ENCODE results near the gene RNF213.

DNA sequence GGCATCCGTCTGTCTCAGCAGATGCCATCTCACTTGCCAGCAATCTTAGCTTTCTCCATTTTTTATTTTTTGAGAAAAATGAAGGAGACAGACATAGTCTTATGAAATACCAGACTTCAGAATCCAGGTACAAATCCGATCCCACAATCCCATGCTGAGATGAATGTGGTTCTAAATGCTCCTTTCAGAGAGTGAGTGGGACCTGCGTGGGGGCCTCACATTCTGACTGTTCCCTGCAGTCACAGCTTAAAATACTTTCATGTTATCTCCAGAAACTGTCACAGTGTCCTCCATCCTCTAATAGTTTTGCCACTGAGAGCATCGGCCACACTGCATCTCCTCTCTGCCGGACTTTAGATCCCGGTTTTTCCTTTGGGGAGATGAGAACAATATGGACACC is 119.4 kb downstream of the RNF213 start:
- TF ChIP-seq, protein P1, sequence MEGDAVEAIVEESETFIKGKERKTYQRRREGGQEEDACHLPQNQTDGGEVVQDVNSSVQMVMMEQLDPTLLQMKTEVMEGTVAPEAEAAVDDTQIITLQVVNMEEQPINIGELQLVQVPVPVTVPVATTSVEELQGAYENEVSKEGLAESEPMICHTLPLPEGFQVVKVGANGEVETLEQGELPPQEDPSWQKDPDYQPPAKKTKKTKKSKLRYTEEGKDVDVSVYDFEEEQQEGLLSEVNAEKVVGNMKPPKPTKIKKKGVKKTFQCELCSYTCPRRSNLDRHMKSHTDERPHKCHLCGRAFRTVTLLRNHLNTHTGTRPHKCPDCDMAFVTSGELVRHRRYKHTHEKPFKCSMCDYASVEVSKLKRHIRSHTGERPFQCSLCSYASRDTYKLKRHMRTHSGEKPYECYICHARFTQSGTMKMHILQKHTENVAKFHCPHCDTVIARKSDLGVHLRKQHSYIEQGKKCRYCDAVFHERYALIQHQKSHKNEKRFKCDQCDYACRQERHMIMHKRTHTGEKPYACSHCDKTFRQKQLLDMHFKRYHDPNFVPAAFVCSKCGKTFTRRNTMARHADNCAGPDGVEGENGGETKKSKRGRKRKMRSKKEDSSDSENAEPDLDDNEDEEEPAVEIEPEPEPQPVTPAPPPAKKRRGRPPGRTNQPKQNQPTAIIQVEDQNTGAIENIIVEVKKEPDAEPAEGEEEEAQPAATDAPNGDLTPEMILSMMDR (IDR thresholded peaks at IDR 0.05) = no peak
- no peak for TF ChIP-seq POLR2A (IDR thresholded peaks at IDR 0.05)
